H1 (cell line): ENCODE results near the gene CDCA4. TPM values are rescaled to one million over a fixed set of nuclear protein-coding genes. Genes with fewer than 3 reads are reported as not detected.

ENCODE experiments used
- CTCF ChIA-PET: fragments of 300-600 bp; sonication (Branson Sonifier 250); formaldehyde crosslinking; loops from one replicate; lab custom pipeline; 2021; ENCODE audit not compliant: partially characterized antibody; lab: Charles Lee
- POLR2A ChIA-PET: fragments of 300-600 bp; sonication (Branson Sonifier 250); formaldehyde crosslinking; loops from one replicate; lab custom pipeline; 2021; ENCODE audit warnings: inconsistent platforms; ENCODE audit not compliant: partially characterized antibody; lab: Charles Lee
- DNase-seq, 2 experiments: peaks; one replicate each; pipeline versions ENCODE4 v3.0.0 to v3.0.0-alpha.2; 2010 to 2022; ENCODE audit warnings: low spot score in 2 of 2, low read depth in 1 of 2, mixed read lengths in 1 of 2
- FAIRE-seq: peaks from 2 replicates; lab custom pipeline; 2011; peaks lifted over from hg19 to GRCh38; lab: Jason Lieb, UNC
- H2AFZ ChIP-seq: 2 replicates; pipeline ENCODE4 v1.8.1; 2012; ENCODE audit warnings: low read length, inconsistent platforms
- H2AK5ac ChIP-seq: 2 replicates; pipeline ENCODE4 v1.6.1; 2013; ENCODE audit warnings: low read depth, low read length
- H2BK120ac ChIP-seq: replicated peaks from 2 replicates; pipeline ENCODE3; 2013; ENCODE audit warnings: low read depth, low read length, inconsistent platforms
- H2BK12ac ChIP-seq: 2 replicates; pipeline ENCODE4 v1.6.1; 2013; ENCODE audit warnings: low read depth, low read length
- H2BK15ac ChIP-seq: 2 replicates; pipeline ENCODE4 v1.6.1; 2013; ENCODE audit warnings: low read length
- H2BK20ac ChIP-seq: 2 replicates; pipeline ENCODE4 v1.6.1; 2013; ENCODE audit warnings: low read length
- H2BK5ac ChIP-seq: 2 replicates; pipeline ENCODE4 v1.6.1; 2013; ENCODE audit warnings: low read depth, low read length
- H3K14ac ChIP-seq: 2 replicates; pipeline ENCODE4 v1.6.1; 2013; ENCODE audit warnings: inconsistent platforms; ENCODE audit not compliant: insufficient read length
- H3K18ac ChIP-seq: 2 replicates; pipeline ENCODE4 v1.6.1; 2013; ENCODE audit warnings: low read length; ENCODE audit errors: extremely low read depth
- H3K23ac ChIP-seq: 2 replicates; pipeline ENCODE4 v1.6.1; 2013; ENCODE audit warnings: inconsistent platforms; ENCODE audit not compliant: insufficient read length
- H3K23me2 ChIP-seq: 2 replicates; pipeline ENCODE4 v1.6.1; 2013; ENCODE audit warnings: low read depth, low read length
- H3K27ac ChIP-seq: 2 replicates; pipeline ENCODE4 v1.6.1; 2011; ENCODE audit warnings: low read depth, low read length, inconsistent platforms
- H3K27me3 ChIP-seq, 4 experiments: replicated peaks in 1 of 4; 1 replicate in 1 of 4; 2 replicates in 3 of 4; pipeline versions ENCODE4 v1.6.1 to v1.8.1; 2011 to 2013; ENCODE audit warnings: low read length in 3 of 4, mild to moderate bottlenecking in 3 of 4, inconsistent platforms in 2 of 4, mixed read lengths in 2 of 4, moderate library complexity in 1 of 4; ENCODE audit not compliant: control insufficient read depth in 3 of 4, insufficient read depth in 3 of 4; ENCODE audit errors: extremely low read depth in 1 of 4
- H3K36me3 ChIP-seq, 4 experiments: 2 replicates each; pipeline versions ENCODE4 v1.6.1 to v1.8.1; 2011 to 2013; ENCODE audit warnings: mild to moderate bottlenecking in 4 of 4, low read length in 3 of 4, moderate library complexity in 2 of 4, control low read depth in 1 of 4, inconsistent platforms in 1 of 4; ENCODE audit not compliant: insufficient read depth in 4 of 4, control insufficient read depth in 2 of 4
- H3K4ac ChIP-seq: replicated peaks from 2 replicates; pipeline ENCODE3; 2013; ENCODE audit warnings: low read length, low read depth, mixed read lengths, inconsistent platforms; ENCODE audit not compliant: insufficient read length
- H3K4me1 ChIP-seq, 4 experiments: replicated peaks in 1 of 4; 1 replicate in 1 of 4; 2 replicates in 3 of 4; pipeline versions ENCODE4 v1.6.1 to v1.8.1; 2011 to 2013; ENCODE audit warnings: low read length in 3 of 4, inconsistent platforms in 2 of 4, mixed read lengths in 1 of 4; ENCODE audit not compliant: insufficient read depth in 4 of 4, control insufficient read depth in 3 of 4
- H3K4me2 ChIP-seq, 2 experiments: 2 replicates each; pipeline versions ENCODE4 v1.6.1 to v1.8.1; 2011 to 2013; ENCODE audit warnings: low read depth in 2 of 2, low read length in 2 of 2, control low read depth in 1 of 2, inconsistent platforms in 1 of 2, mild to moderate bottlenecking in 1 of 2; ENCODE audit not compliant: insufficient read depth in 1 of 2
- H3K4me3 ChIP-seq, 4 experiments: fragments of 200-600, 300-600 bp in 1 of 4; sonication (generic), shearing (Covaris generic), sonication (Bioruptor Twin) in 1 of 4; 2 replicates each; pipeline versions ENCODE4 v1.5.1 to v1.8.1; 2011 to 2016; ENCODE audit warnings: low read length in 4 of 4, low read depth in 3 of 4, control low read depth in 2 of 4, inconsistent platforms in 2 of 4, mild to moderate bottlenecking in 2 of 4, mixed read lengths in 1 of 4, moderate library complexity in 1 of 4; ENCODE audit not compliant: insufficient read depth in 2 of 4; ENCODE audit errors: extremely low read depth in 1 of 4
- H3K56ac ChIP-seq: replicated peaks from 2 replicates; pipeline ENCODE3; 2013; ENCODE audit warnings: low read depth, mild to moderate bottlenecking, mixed read lengths, low read length, inconsistent platforms; ENCODE audit not compliant: insufficient read length
- H3K79me1 ChIP-seq: 2 replicates; pipeline ENCODE4 v1.6.1; 2013; ENCODE audit warnings: low read depth, low read length, control low read depth
- H3K79me2 ChIP-seq, 2 experiments: 2 replicates each; pipeline versions ENCODE4 v1.6.1 to v1.8.1; 2012 to 2013; ENCODE audit warnings: low read length in 2 of 2, mild to moderate bottlenecking in 2 of 2, inconsistent platforms in 1 of 2; ENCODE audit not compliant: insufficient read depth in 2 of 2, control insufficient read depth in 1 of 2
- H3K9ac ChIP-seq, 4 experiments: replicated peaks in 1 of 4; 1 replicate in 1 of 4; 2 replicates in 3 of 4; pipeline versions ENCODE4 v1.6.1 to v1.8.1; 2011 to 2013; ENCODE audit warnings: low read depth in 3 of 4, low read length in 3 of 4, control low read depth in 2 of 4, mild to moderate bottlenecking in 2 of 4, moderate library complexity in 2 of 4, inconsistent platforms in 1 of 4; ENCODE audit errors: extremely low read depth in 1 of 4
- H3K9me3 ChIP-seq, 2 experiments: 2 replicates each; pipeline versions ENCODE4 v1.6.1 to v1.8.1; 2012 to 2013; ENCODE audit warnings: mild to moderate bottlenecking in 2 of 2, moderate library complexity in 2 of 2, control low read depth in 1 of 2, inconsistent platforms in 1 of 2, low read depth in 1 of 2, low read length in 1 of 2, mixed read lengths in 1 of 2; ENCODE audit not compliant: insufficient read depth in 2 of 2
- H4K20me1 ChIP-seq, 2 experiments: replicated peaks in 1 of 2; 2 replicates each; pipeline versions ENCODE3 to v1.8.1; 2011 to 2013; ENCODE audit warnings: inconsistent platforms in 2 of 2, low read length in 2 of 2, mild to moderate bottlenecking in 1 of 2; ENCODE audit not compliant: insufficient read depth in 2 of 2, control insufficient read depth in 1 of 2
- H4K5ac ChIP-seq: 2 replicates; pipeline ENCODE4 v1.6.1; 2013; ENCODE audit warnings: low read length, low read depth, mixed read lengths, inconsistent platforms; ENCODE audit not compliant: insufficient read length
- H4K8ac ChIP-seq: 2 replicates; pipeline ENCODE4 v1.8.0; 2013; ENCODE audit warnings: mild to moderate bottlenecking, moderate library complexity, low read length, inconsistent platforms; ENCODE audit not compliant: insufficient read depth; ENCODE audit errors: extremely low read depth
- H4K91ac ChIP-seq: replicated peaks from 2 replicates; pipeline ENCODE3; 2013; ENCODE audit warnings: low read length, mixed read lengths, inconsistent platforms; ENCODE audit not compliant: insufficient read length
- ATF3 ChIP-seq: IDR thresholded peaks from 2 replicates; pipeline ENCODE4 v1.6.1; 2011; ENCODE audit warnings: low read depth, mild to moderate bottlenecking, low read length; ENCODE audit not compliant: insufficient read depth
- BCL11A ChIP-seq, 2 experiments: IDR thresholded peaks; one replicate each; pipeline ENCODE4 v1.6.1; 2011; ENCODE audit warnings: low read depth in 2 of 2, low read length in 2 of 2, mild to moderate bottlenecking in 2 of 2
- CBX5 ChIP-seq: fragments of 300-800, 300-1000 bp; sonication (generic); IDR thresholded peaks from 2 replicates; pipeline ENCODE4 v1.7.1; 2016; ENCODE audit warnings: antibody characterized with exemption, low read length, low read depth
- CBX8 ChIP-seq: fragments of 300-800, 300-1000 bp; sonication (generic); IDR thresholded peaks from 2 replicates; pipeline ENCODE4 v1.7.1; 2016; ENCODE audit warnings: low read depth, low read length, borderline replicate concordance
- CEBPB ChIP-seq: IDR thresholded peaks from 2 replicates; pipeline ENCODE4 v1.6.1; 2012; ENCODE audit warnings: low read depth, low read length
- CREB1 ChIP-seq: IDR thresholded peaks from 2 replicates; pipeline ENCODE4 v1.6.1; 2012; ENCODE audit warnings: inconsistent platforms
- CTCF ChIP-seq, 3 experiments: IDR thresholded peaks; 1 replicate in 2 of 3; 2 replicates in 1 of 3; pipeline versions ENCODE4 v1.5.1 to v1.6.1; 2011; ENCODE audit warnings: low read length in 3 of 3, mild to moderate bottlenecking in 3 of 3, inconsistent platforms in 2 of 3, low read depth in 1 of 3, moderate library complexity in 1 of 3; ENCODE audit not compliant: insufficient read depth in 1 of 3; ENCODE audit errors: control extremely low read depth in 1 of 3
- HDAC6 ChIP-seq: IDR thresholded peaks from one replicate; pipeline ENCODE4 v1.7.1; 2012; ENCODE audit warnings: low read depth, mild to moderate bottlenecking, inconsistent platforms, low read length, moderate library complexity
- JUN ChIP-seq: IDR thresholded peaks from 2 replicates; pipeline ENCODE4 v1.6.1; 2011; ENCODE audit warnings: low read depth, mild to moderate bottlenecking, improper control_type of control experiment, low read length
- PHF8 ChIP-seq: fragments of 200-600 bp; sonication (generic); conservative IDR thresholded peaks from 2 replicates; pipeline ENCODE4 v1.7.1; 2012; ENCODE audit warnings: low read depth, mild to moderate bottlenecking, inconsistent platforms, low read length, moderate library complexity
- POLR2A ChIP-seq, 2 experiments: IDR thresholded peaks; 1 replicate in 1 of 2; 2 replicates in 1 of 2; pipeline ENCODE4 v1.6.1; 2011; ENCODE audit warnings: low read depth in 2 of 2, low read length in 2 of 2, mild to moderate bottlenecking in 2 of 2; ENCODE audit errors: control extremely low read depth in 1 of 2
- SIX5 ChIP-seq: IDR thresholded peaks from 2 replicates; pipeline ENCODE4 v1.6.1; 2011; ENCODE audit warnings: mild to moderate bottlenecking, low read depth, low read length
- TAF1 ChIP-seq: IDR thresholded peaks from 2 replicates; pipeline ENCODE4 v1.6.1; 2011; ENCODE audit warnings: mild to moderate bottlenecking, low read depth, low read length
- WGBS, 2 experiments: shearing (Covaris generic) in 1 of 2; methylation state at CpG; one replicate each; pipeline versions ENCODE4 v1.1.6 to v1.1.7; 2013 to 2015; ENCODE audit warnings: low lambda C conversion rate in 2 of 2, mixed read lengths in 2 of 2, inconsistent platforms in 1 of 2, low coverage in 1 of 2, missing lambda C conversion rate in 1 of 2; ENCODE audit not compliant: insufficient replicate concordance in 2 of 2, insufficient coverage in 1 of 2, insufficient read length in 1 of 2; ENCODE audit errors: extremely low coverage in 1 of 2, missing lambda C conversion rate in 1 of 2; 5-methylcytosine and 5-hydroxymethylcytosine counted together
- polyA plus RNA-seq, 7 experiments: library from polyadenylated mRNA; depleted of rRNA in 3 of 7; stranded (reverse) in 5 of 7; unstranded in 2 of 7; fragments of >200 nt in 5 of 7; fragments of 200-250 nt in 2 of 7; gene quantifications; 1 replicate in 5 of 7; 2 replicates in 1 of 7; 4 replicates in 1 of 7; pipeline versions ENCODE4 v1.2.1 to v1.2.3, GENCODE V29; 2011 to 2013; ENCODE audit warnings: missing spikeins in 2 of 7, mixed read lengths in 2 of 7
- total RNA-seq: library from RNA; stranded (reverse); fragmentation: NEBNext Ultra II Directional; extraction: Animal tissue kit (Norgen Biotek cat#: 25700); gene quantifications from 2 replicates; pipeline ENCODE4 v1.2.1, GENCODE V29; 2021

Gene CDCA4
- total and polyA plus RNA-seq, 2 of the 8 experiments (the other 6 are each of a cell fraction or from before 2014, with no cell fraction given): 49.9 to 62.4 TPM

DNA sequence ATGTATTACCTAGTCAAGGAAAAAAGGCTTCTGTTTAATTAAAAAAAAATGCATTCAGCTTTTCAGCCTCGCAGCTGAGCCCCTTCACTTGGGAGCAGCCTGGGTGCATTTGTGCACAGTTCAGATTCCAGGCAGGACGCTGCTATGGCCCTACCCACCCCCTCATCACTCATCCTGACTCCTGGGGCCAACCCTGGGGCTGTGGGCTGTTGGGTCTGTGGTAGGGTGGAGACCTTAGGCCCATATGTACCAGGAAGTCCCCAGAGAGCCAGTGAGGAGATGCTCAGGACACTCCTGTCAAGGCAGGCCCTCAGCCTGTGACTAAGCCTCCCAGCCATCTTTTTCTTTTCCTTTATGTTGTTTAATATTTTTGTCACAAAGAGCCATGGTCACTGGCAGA, 9.3 kb upstream of the CDCA4 start:
- no peak overlapping the region for H3K23ac ChIP-seq
- H4K91ac ChIP-seq: no peak overlapping the region
- H4K8ac ChIP-seq: no peak overlapping the region
- H3K56ac ChIP-seq: no peak overlapping the region
- peaks cover 2 to 27% (median 20%) of the 10 kb centered on the region in 4 experiments for H3K27me3 ChIP-seq
- no peaks in the 10 kb centered on the region for H3K79me2 ChIP-seq
- WGBS, 2 experiments: 82% methylated on average over 2 of the region's 2 CpGs; no CpG with 5 or more reads in 1 of the 2 experiments
- no peak overlapping the region for H2BK15ac ChIP-seq
- H3K36me3 ChIP-seq: no peaks in the 10 kb centered on the region
- H3K4me1 ChIP-seq: no peaks in the 10 kb centered on the region
- no peak overlapping the region for H3K4me3 ChIP-seq
- H3K18ac ChIP-seq: no peak overlapping the region
- H3K9ac ChIP-seq: no peak overlapping the region
- ChIA-PET CTCF (interaction anchor here (0.6 to 1.6 kb wide), 4 partner anchors 13 to 806 kb away, joined by 4 to 5 read pairs (median 4); no protein-coding TSS in a partner anchor), POLR2A (no interaction called here)
- H2BK12ac ChIP-seq: no peak overlapping the region
- no peaks in the 10 kb centered on the region for H3K79me1 ChIP-seq
- no peak overlapping the region for H2BK20ac ChIP-seq
- H3K9me3 ChIP-seq: no peaks in the 10 kb centered on the region
- no peak overlapping the region for H2AFZ ChIP-seq
- H2BK5ac ChIP-seq: no peak overlapping the region
- no peak overlapping the region for H3K14ac ChIP-seq
- H3K27ac ChIP-seq: no peak overlapping the region
- no peak for DNase-seq
- H3K4ac ChIP-seq: no peak overlapping the region
- H2AK5ac ChIP-seq: no peak overlapping the region
- H3K4me2 ChIP-seq: no peak overlapping the region
- no peak overlapping the region for H2BK120ac ChIP-seq
- H3K23me2 ChIP-seq: no peaks in the 10 kb centered on the region
- no peaks in the 10 kb centered on the region for H4K20me1 ChIP-seq
- no peak for FAIRE-seq
- H4K5ac ChIP-seq: no peak overlapping the region
- no peak for TF ChIP-seq CBX8
- TF ChIP-seq JUN: no peak
- TF ChIP-seq TAF1: no peak
- TF ChIP-seq CREB1: no peak
- no peak for TF ChIP-seq PHF8
- TF ChIP-seq SIX5: no peak
- no peak for TF ChIP-seq POLR2A (IDR thresholded peaks at IDR 0.05; ENCODE audit: control extremely low read depth in 1 of 2, low read depth in 2 of 2, low read length in 2 of 2)
- TF ChIP-seq HDAC6: no peak
- no peak for TF ChIP-seq ATF3
- TF ChIP-seq CTCF (IDR thresholded peaks at IDR 0.05; ENCODE audit: control extremely low read depth in 1 of 3, insufficient read depth in 1 of 3, low read depth in 1 of 3, low read length in 3 of 3): no peak
- TF ChIP-seq BCL11A (IDR thresholded peaks at IDR 0.05; ENCODE audit: low read depth in 2 of 2, low read length in 2 of 2): no peak
- TF ChIP-seq CBX5: no peak
- no peak for TF ChIP-seq CEBPB
